ENCODE measurements around the gene SLC25A3.

The SLC25A3 gene

GRCh38 chr12:98612696-98613334, 19.3 kb downstream of the SLC25A3 start:
- no peak overlapping the region for H3K27ac ChIP-seq

GRCh38 chr12:98618952-98619351, 25.5 kb downstream of the SLC25A3 start:
- H3K27ac ChIP-seq: no peak overlapping the region
- no peak overlapping the region for H3K4me3 ChIP-seq (ENCODE audit: low read depth, low read length)
- no peak for TF ChIP-seq CTCF (IDR thresholded peaks at IDR 0.05)
- H3K27me3 ChIP-seq (ENCODE audit: control insufficient read depth, insufficient read depth, low read length): no peaks in the 10 kb centered on the region
- H3K9ac ChIP-seq: no peak overlapping the region
- no peaks in the 10 kb centered on the region for H3K36me3 ChIP-seq (ENCODE audit: control insufficient read depth, insufficient read depth, low read length)
- no peak overlapping the region for H2AFZ ChIP-seq
- no peaks in the 10 kb centered on the region for H3K79me2 ChIP-seq
- H3K4me2 ChIP-seq (ENCODE audit: low read length): no peak overlapping the region
- H3K4me1 ChIP-seq: no peaks in the 10 kb centered on the region
- no peaks in the 10 kb centered on the region for H3K9me3 ChIP-seq (ENCODE audit: control insufficient read depth, low read length)

More at GRCh38 chr12:98612696-98613334, 19.3 kb downstream of the SLC25A3 start:
- Histone ChIP-seq H3K27me3 (ENCODE audit: control insufficient read depth, insufficient read depth, low read length) (no peaks in the 10 kb centered on the region), H3K4me1 (no peaks in the 10 kb centered on the region), H3K9ac (no peak overlapping the region), H3K4me2 (ENCODE audit: low read length) (no peak overlapping the region), H3K36me3 (ENCODE audit: control insufficient read depth, insufficient read depth, low read length) (no peaks in the 10 kb centered on the region), H3K9me3 (ENCODE audit: control insufficient read depth, low read length) (no peaks in the 10 kb centered on the region), H2AFZ (no peak overlapping the region), H3K4me3 (ENCODE audit: low read depth, low read length) (no peak overlapping the region), H3K79me2 (no peaks in the 10 kb centered on the region)
- TF ChIP-seq CTCF (IDR thresholded peaks at IDR 0.05): no peak

GRCh38 chr12:98635657-98636323, 42.3 kb downstream of the SLC25A3 start:
- no peaks in the 10 kb centered on the region for H3K36me3 ChIP-seq (ENCODE audit: control insufficient read depth, insufficient read depth, low read length)
- H2AFZ ChIP-seq: no peak overlapping the region
- H3K9ac ChIP-seq: no peak overlapping the region
- H3K79me2 ChIP-seq: peaks cover under 1% of the 10 kb centered on the region
- H3K9me3 ChIP-seq (ENCODE audit: control insufficient read depth, low read length): no peaks in the 10 kb centered on the region
- TF ChIP-seq CTCF (IDR thresholded peaks at IDR 0.05): no peak
- no peaks in the 10 kb centered on the region for H3K27me3 ChIP-seq (ENCODE audit: control insufficient read depth, insufficient read depth, low read length)
- no peak overlapping the region for H3K4me2 ChIP-seq (ENCODE audit: low read length)
- no peaks in the 10 kb centered on the region for H3K4me1 ChIP-seq
- H3K27ac ChIP-seq: no peak overlapping the region
- no peak overlapping the region for H3K4me3 ChIP-seq (ENCODE audit: low read depth, low read length)

GRCh38 chr12:98637068-98637467, 43.6 kb downstream of the SLC25A3 start:
- Histone ChIP-seq H2AFZ (no peak overlapping the region), H3K79me2 (peaks cover 2% of the 10 kb centered on the region), H3K4me2 (ENCODE audit: low read length) (no peak overlapping the region), H3K4me3 (ENCODE audit: low read depth, low read length) (no peak overlapping the region), H3K36me3 (ENCODE audit: control insufficient read depth, insufficient read depth, low read length) (no peaks in the 10 kb centered on the region), H3K4me1 (no peaks in the 10 kb centered on the region), H3K9ac (no peak overlapping the region), H3K27ac (no peak overlapping the region), H3K9me3 (ENCODE audit: control insufficient read depth, low read length) (no peaks in the 10 kb centered on the region), H3K27me3 (ENCODE audit: control insufficient read depth, insufficient read depth, low read length) (no peaks in the 10 kb centered on the region)
- TF ChIP-seq CTCF (IDR thresholded peaks at IDR 0.05): no peak

GRCh38 chr12:98638009-98638408, 44.5 kb downstream of the SLC25A3 start:
- Histone ChIP-seq H3K27me3 (ENCODE audit: control insufficient read depth, insufficient read depth, low read length) (no peaks in the 10 kb centered on the region), H3K79me2 (peaks cover 2% of the 10 kb centered on the region), H3K4me3 (ENCODE audit: low read depth, low read length) (no peak overlapping the region), H3K4me2 (ENCODE audit: low read length) (no peak overlapping the region), H3K27ac (no peak overlapping the region), H3K36me3 (ENCODE audit: control insufficient read depth, insufficient read depth, low read length) (no peaks in the 10 kb centered on the region), H3K9me3 (ENCODE audit: control insufficient read depth, low read length) (no peaks in the 10 kb centered on the region), H3K9ac (no peak overlapping the region), H3K4me1 (no peaks in the 10 kb centered on the region), H2AFZ (no peak overlapping the region)
- TF ChIP-seq CTCF (IDR thresholded peaks at IDR 0.05): no peak

All from parathyroid adenoma (tissue), 2 donors.